GM18907 (cell line): ENCODE measurements around the gene DLG2.
"Not testable (repeated sequence)": the region's sequence is repeated elsewhere in the genome, so short reads cannot be mapped to it uniquely, and the experiment has no call there.

Source experiments
- ATAC-seq: cut with Tn5 transposase; IDR thresholded peaks from one replicate; pipeline ENCODE4 v1.9.1; 2021; ENCODE audit warnings: mild to moderate bottlenecking, moderate library complexity; ENCODE audit not compliant: unreplicated experiment

Gene DLG2

DNA sequence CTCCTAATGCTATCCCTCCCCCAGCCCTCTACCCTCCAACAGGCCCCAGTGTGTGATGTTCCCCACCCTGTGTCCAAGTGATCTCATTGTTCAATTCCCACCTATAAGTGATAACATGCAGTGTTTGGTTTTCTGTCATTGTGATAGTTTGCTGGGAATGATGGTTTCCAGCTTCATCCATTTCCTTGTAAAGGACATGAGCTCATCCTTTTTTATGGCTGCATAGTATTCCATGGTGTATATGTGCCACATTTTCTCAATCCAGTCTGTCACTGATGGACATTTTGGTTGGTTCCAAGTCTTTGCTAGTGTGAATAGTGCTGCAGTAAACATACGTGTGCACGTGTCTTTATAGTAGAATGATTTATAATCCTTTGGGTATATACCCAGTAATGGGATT lies 277.6 kb downstream of the DLG2 start:
- ATAC-seq: not testable (repeated sequence)

DNA sequence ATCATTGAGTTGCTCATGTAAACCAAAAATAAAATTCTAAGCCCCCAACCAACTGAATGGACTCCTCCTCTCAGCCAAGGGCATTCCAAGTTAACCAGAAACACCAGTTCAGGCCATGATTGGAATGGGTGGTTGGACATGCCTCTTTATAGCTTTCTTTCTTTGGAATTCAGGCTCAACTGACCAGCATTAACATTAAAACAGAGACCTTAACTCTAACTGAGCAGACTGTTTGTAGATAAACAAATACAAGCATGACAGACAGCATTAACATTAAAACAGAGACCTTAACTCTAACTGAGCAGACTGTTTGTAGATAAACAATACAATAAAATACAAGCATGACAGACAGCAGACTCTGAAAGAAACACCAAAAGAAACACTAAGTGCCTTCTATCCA lies 278.2 kb downstream of the DLG2 start:
- ATAC-seq: no peak

DNA sequence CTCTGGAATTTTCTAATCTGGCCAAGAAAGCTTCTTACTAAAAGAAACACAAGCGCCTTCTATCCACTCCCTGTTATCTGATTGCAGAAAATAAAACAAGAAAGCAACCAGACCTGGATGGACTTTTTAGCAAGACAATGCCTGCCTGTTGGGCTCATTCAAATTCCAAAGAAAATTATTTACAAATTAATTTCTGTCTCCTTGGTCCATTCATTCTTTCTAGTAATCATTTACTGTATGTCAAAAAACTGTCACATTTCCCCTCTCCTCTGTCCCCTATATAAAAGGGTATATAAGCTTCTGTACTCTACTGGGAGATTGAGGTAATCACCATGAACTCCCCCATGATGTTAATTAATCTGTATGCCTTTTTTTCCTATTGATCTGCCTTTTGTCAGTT lies 279.9 kb downstream of the DLG2 start:
- ATAC-seq: no peak

DNA sequence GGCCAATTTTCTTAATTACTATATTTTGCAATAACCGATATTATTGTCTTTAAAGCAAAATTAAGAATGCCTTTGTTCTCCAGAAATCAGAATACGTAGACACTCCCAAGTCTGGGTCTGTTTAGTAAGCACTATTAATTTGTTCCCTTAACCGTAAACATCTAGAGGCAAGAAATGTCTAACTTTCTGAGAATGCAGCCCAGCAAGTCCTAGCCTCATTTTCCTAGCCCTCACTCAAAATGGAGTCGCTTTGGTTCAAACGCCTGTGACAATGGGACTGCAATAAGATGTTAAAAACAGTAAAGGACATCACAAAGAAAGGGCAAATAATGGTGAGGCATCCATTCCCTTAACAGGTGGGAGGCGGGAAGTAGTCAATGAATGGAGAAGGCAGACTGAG lies 280.7 kb downstream of the DLG2 start:
- no peak for ATAC-seq

DNA sequence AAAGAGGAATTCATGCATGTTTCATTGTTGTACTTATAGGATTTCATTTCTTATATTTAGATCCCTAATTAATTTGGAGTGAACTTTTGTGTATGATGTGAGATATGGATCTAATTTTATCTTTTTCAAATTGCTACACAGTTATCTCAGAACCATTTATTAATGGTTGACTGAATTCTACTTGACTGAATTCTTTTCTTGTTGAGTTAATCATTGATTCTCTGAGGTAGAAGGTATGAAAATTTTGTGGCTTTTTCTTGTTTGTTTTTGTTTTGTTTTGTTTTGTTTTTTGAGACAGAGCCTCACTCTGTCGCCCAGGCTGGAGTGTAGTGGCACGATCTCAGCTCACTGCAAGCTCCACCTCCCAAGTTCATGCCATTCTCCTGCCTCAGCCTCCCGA lies 286.3 kb downstream of the DLG2 start:
- ATAC-seq: not testable (repeated sequence)

DNA sequence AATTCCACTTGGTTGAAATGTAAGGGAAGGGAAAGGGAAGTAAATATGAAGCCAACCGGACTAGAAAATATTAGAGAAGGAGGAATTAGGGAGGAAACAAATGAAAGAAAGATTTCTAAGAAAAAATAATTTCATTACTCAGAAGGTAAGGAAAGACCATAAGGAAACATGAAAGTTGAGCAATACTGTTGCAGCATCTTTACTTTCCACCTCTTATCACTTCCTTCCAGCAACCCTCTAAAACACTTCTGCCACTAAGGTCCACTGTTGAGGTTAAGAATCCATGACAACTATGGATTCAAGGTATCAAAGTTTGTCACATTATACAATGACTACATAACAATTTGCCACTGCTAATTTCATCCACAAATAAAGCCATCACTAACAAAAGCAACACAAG lies 308.6 kb downstream of the DLG2 start:
- no peak for ATAC-seq

DNA sequence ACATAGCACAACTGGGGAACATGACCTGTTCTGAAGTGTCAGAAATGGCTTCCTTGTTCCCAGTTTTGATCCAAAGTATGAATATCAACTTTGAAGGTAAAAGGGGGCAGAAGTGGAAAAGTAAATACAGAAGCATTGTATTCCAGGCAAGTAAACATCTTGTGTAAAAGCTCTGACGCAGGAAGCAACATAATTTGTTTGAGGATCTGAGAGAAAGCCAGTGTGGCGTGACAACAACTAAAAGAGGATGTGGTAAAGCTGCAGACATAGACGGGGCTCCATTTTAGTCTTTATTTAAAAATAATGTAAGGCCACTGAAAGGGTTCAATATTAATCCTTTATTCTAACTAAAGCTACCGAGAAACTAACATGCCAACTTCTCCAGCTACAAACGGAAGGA lies 310.2 kb downstream of the DLG2 start:
- peak; percentile 99 for ATAC-seq

DNA sequence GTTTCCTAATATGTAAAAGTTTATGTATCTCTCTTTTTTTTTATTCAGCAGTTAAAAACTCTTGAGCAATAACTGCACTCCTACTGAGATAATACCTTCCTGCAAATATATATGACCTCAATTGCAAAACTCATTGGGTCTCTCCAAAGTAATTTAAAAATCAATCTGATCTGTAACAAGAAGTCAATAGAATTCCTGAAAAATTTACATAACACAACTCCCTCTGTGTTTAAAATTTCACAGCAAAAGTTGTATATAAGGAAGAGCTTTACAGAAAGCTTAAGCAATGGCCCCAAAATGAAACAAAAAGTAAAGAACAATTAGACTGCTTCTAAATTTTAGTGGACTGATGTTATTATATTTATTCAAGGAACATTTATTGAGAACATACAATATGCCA lies 313.4 kb downstream of the DLG2 start:
- ATAC-seq: no peak

DNA sequence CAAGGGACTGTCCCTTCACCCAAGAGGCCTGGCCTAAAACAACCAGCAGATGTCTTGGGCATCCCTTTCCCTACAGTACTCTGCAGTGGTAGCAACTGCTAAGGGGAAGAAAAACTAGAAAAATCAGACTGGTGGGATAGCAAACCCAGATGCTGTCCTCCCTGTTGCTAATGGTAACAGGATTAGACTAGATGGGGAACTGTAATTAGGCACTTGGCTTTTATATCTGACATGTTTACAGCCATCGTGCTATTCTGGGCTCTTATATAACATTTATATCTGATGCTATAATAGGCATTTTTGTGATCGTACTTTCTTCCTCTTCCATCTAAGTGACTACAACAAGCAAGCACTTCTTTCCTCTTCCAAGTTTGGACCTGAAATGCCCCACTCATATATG lies 316.7 kb downstream of the DLG2 start:
- ATAC-seq: no peak

DNA sequence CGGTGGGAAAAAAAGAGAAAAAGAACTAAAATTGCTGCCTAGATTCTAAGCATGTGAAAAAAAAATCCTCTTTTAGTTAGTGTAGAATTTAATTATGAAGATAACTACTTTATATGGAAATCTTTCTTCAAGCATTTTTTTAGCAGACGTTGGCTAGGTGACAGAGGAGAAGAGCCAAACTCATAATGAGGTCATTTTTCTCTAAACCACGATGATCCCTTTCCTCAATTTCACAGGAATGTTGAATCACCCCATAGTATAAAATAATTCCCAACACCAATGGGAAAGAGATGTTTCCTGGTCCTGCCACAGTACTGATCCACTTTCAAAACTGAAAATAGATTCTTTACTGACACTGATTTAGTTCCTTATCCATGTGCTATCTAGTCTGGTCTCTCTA lies 319.8 kb downstream of the DLG2 start:
- no peak for ATAC-seq

DNA sequence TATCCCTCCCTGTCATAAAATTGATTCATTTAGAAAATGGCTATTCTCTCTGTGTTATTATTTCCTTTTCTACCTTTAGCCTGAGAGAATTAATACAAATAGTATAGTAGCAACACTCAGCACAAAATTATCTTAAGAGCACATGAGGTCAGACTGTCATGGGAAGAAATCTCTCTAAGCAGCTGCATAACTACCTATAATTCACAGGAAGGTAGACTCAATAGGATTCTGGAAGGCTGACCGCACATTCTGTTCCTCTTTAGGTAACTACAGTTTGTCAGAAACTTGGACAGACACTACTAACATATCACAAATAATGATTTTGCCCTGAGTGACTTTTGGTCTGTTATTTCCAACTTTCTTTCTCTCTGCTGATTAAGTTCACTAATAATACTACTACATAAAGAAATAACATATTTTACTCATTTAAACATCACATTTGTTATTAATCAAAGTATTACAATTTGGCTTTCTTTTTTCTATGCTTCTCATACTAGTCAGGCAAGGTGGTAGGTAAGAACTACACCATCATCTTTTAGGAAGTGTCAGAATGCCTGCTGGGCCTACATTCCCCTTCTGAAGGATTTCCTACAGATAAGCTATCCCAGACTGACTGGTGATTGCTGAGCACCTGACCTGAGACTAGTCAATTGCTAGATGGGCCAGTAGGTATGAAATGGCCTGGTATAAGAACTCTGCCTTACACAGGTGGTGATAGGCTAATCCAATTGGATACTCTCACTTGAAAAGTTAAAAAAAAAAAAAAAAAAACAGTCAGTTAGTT lies 325.1 kb downstream of the DLG2 start:
- ATAC-seq: no peak

DNA sequence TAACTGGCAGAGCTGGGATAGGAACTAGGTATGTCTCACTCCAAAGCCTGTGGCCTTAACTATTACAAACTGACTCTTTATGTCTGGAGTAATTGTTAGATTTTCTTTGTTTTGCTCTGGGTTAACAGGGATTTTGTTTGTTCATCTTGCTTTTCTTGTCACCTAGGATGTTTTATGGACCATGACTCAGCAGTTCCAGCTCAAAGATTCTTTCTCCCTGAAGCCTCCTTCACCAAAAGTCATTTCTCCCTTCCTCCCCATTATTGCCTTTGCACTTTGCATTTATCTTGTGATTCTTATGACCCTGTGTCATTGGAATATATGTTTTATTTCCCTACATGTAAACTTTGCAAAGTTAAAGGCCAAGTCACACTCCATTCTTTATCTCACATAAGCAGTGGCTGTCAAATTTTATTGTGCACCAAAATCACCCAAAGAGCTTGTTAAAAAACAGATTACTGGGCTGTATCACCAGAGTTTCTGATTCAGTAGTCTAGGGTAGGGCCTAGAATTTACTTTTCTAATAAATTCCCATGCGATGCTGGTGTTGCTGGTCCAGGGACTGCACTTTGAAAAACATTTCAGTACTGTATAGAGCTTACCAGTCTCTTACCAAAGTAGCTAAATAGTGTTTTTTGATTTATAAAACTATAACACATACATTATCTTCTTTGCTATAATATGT lies 327.7 kb downstream of the DLG2 start:
- ATAC-seq: no peak

DNA sequence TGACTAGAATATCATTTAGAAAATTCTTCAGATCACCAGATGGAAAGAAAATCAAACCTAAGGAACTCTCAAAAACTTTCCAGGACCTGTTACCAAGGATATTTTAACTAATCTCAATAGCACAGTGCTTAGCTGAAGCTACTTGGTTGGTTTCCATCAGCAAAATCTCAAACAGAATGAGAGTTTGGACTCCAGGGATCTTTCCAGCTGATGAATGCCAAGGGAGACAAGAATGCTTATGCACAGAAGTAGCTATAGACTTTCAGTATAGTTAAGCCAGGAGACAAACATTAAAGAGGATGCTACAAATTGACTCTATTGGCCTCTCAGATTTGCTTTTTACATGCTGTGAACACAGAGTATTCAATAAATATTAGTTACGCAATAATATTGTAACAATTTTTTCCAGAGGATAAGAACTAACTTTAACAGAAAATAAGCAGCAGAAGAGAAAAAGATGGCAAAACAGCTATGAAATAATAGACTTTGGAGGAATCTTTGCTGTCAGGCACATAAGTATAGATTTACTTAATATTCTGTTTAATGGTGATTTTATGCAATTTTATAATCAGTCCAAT lies 331.4 kb downstream of the DLG2 start:
- ATAC-seq: no peak

DNA sequence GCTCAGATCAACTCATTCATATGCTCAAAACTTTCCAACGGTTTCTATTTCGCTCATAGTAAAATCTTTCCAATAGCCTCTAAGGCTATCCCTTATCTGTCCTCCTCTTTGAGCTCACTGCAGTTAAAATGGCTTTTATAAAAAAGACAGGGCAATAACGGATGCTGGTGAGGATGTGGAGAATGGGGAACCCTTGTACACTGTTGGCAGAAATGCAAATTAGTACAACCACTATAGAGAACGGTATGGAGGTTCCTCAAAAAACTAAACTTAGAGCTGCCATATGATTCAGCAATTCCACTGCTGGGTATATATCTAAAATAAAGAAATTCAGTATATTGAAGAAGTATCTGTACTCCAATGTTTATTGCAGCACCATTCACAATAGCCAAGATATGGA lies 345.6 kb downstream of the DLG2 start:
- no peak for ATAC-seq

DNA sequence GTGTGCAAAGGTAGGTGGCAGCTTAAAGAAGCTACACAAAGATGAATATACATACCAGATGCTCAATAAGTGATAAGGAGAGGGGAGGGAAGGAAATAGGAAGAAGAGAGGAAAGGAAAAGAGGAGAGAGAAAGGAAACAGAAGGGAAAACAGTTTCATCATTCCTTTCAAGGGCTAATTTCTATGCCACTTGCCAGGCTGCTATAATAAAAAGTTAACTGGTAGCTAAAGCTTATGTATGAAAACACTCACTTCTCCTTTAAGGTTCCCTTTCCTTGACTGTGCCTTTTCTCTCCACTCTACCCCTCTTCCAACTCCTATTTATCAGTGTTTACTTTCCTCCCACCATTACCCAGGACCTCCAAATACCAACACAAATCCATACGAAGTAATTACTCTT lies 347.9 kb downstream of the DLG2 start:
- ATAC-seq: no peak

DNA sequence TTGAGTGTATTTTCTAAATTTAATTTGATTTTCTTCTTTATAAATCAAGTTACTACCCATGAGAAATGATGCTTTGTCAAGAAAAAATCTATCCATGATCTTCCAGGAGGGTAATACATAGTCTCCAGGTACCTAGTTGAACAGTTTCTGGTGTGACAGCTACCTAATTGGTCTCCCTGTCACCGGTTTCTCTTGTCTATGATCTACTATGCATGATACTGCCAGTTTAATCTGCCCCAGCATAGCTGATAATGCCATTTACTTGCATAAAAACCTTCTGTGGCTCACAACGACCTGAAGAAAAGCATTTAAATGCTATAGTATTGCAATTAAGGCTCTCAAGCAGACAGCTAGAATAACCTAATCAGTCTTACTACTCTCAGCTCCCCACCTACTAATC lies 349.5 kb downstream of the DLG2 start:
- no peak for ATAC-seq

DNA sequence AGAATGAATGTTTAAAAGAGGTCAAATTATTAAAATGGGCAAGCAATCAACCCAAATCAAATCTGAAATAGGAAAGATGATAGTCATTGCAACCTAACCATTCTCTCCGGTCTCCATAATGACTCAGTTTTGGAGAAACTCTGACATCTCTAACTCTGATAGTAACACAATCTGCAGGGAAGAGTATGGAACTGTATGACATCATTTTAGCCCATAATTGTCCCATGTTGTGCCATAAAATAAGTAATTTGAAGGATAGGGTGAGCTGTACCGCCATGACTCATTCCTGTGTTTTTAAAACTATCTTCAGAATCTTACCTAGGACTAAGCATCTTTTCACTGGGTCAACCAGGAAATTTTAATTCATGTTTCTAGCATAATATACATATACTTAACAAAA lies 350.8 kb downstream of the DLG2 start:
- no peak for ATAC-seq

DNA sequence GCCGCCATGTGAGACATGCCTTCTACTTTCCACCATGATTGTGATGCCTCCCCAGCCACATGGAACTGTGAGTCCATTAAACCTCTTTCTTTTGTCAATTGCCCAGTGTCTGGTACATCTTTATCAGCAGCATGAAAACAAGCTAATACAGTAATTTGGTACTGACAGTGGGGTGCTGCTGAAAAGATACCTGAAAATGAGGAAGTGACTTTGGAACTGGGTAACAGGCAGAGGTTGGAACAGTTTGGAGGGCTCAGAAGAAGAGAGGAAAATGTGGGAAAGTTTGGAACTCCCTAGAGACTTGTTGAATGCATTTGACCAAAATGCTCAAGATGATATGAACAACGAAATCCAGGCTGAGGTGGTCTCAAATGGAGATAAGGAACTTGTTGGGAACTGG lies 356.8 kb downstream of the DLG2 start:
- not testable (repeated sequence) for ATAC-seq

DNA sequence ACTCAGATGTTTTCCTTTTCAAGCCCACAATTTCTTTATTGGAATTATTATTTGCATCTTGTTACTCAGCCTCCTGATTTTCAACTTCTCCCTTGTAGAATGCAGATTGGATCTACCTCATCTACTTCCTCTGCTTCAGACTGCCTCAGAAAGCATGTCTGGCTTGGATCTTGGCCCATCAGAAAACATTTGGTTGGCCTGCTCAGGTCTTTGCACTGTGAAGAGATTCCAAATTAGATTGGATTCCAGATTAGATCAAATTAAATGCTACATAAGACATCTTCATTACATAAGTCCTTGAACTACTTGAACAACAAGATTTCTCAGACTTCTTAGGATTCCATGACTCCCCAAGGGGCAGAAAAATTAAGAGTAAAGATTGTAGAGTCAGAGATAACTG lies 358.0 kb downstream of the DLG2 start:
- ATAC-seq: no peak

DNA sequence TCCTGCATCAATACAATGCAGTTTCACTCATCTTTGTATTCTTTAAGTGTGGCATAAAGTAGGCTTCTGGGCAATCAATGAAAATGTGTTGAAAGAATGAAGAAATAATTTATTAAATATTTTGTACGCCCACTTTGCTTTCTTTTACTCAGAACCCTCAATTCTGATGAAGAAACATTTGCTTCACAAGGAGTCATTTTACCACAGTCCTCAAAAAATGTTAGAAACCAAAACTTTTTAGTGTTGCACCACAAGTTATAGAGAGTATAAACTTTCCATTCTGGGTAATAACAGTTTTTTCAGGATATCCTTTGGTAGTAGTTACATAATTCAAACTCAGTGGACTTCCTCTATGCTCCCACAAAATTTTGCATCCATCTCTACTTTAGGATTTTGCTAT lies 360.5 kb downstream of the DLG2 start:
- ATAC-seq: no peak

DNA sequence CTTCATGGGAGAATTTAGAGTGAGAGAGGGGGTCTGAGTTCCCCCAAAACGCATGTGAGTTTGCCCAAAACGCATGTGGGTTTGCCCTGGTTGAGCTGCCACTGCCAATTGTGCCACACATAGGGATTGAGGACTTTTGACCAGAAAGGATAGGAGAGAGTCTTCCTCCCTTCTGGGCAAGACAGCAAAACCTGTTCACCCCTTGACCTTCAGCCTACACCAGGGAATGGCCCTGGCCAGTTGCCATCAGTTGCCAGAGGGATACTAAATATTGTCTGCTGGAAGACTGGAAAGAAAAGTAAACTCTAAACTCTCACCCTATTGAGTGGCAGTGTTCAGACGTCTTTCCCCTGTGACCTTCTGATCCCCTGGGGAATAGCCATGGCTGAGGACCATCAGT lies 363.8 kb downstream of the DLG2 start:
- no peak for ATAC-seq

DNA sequence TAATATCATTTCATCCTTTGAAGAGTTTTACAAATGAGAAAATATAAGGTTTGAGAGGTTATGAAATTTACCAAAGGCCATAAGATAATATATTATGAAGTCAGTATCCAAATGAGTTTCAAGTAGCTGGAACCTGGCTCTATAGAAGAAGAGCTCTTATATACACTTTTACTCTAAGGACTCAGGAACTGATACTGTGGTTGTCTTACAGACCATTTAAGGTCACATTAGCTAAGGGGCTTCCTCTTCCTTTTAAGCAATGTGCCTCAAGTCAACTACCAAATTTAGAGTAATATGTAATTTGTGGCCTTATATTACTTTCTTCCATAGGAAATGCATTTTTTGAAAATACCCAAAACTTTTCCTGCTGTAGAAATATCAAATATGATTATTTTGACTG lies 369.3 kb downstream of the DLG2 start:
- no peak for ATAC-seq
